Endometrial microvascular endothelial cells (primary cell): ENCODE results near the gene FOXP4. TPM values are rescaled to one million over a fixed set of nuclear protein-coding genes. Genes with fewer than 3 reads are reported as not detected.

Experiments used
- in situ Hi-C: cut with HindIII; loops from 2 replicates; pipeline ENCODE4 v1.10.0; 2017; ENCODE audit warnings: low sequenced_read_pairs, low pct_unique_long_range_greater_than_20kb; ENCODE audit errors: inconsistent ontology term
- total RNA-seq: library from RNA; depleted of rRNA; stranded (reverse); fragments of >200 nt; gene quantifications from one replicate; pipeline ENCODE4 v1.2.3, GENCODE V29; 2015; ENCODE audit errors: inconsistent ontology term

The FOXP4 gene
- total RNA-seq, 1 donor from 2014 or later, result 6.1 TPM

DNA sequence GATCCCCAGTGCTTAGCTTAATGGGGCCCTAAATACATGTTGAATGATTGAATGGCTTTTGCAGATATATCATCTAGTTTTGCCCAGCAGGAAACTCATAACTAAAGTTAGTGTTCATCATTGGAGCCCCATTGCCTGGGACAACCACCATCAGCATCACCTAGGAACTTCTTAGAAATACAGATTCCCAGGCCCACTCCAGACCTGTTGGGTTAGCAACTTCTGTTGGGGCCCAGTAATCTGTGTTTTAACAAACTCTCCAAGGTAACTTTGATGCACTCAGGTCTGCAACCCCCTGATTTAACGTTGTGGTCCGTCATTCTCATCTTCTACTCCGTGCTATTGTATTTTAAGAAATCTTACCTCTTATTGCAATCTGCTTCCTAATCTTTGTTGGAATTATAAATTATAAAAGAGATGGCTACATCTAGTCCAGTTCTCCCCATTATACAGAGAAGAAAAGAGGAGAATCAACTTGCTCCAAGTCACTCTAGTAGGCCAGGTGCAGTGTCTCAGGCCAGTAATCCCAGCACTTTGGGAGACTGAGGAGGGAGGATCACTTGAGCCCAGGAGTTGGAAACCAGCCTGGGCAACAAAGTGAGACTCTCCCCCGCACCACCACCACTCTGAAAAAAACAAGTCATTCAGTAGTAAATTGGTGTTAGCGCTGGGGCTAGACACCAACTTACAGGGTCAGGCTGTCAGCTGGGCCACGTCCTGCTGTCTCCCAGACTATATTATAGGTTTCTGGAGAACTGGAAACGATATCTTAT lies 13.7 kb downstream of the FOXP4 start:
- in situ Hi-C loops, result no loop called here

DNA sequence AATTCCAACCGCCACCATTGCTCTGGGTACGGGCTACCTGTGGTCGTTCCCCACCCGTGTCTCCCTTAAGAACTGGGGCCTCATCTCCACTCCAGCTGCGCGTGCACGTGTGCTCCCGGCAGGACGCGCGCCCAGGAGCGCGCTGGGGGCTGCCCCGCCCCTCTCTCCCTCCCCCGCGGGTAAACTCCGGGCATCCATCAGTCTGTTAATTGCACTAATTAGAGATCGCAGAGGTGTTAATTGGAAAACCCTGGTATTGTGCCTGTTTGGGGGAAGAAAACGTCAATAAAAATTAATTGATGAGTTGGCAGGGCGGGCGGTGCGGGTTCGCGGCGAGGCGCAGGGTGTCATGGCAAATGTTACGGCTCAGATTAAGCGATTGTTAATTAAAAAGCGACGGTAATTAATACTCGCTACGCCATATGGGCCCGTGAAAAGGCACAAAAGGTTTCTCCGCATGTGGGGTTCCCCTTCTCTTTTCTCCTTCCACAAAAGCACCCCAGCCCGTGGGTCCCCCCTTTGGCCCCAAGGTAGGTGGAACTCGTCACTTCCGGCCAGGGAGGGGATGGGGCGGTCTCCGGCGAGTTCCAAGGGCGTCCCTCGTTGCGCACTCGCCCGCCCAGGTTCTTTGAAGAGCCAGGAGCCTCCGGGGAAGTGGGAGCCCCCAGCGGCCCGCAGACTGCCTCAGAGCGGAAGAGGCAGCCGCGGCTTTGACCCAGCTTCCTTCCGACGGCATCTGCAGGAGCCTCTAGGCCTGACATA lies 14.4 kb downstream of the FOXP4 start:
- in situ Hi-C loops, result no loop called here

DNA sequence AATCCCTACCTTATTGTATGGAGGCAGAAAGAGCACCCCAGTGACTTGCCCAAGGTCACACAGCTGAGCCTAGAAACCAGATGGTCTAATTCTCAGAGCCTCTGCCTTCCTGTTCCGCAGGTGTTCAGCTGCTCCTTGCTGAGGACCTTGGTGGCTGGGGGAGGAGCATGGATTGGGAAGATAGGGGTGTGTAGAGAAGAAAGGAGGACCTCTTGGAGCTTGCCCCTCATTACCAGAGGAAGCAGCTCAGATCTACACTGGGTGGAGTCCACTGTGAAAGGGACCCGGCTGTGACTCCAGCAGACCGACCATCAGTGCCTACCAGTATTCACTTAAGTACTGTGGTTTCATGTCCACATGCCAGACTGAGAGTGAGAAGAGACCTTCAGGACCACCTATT lies 15.2 kb downstream of the FOXP4 start:
- in situ Hi-C loops, result no loop called here

DNA sequence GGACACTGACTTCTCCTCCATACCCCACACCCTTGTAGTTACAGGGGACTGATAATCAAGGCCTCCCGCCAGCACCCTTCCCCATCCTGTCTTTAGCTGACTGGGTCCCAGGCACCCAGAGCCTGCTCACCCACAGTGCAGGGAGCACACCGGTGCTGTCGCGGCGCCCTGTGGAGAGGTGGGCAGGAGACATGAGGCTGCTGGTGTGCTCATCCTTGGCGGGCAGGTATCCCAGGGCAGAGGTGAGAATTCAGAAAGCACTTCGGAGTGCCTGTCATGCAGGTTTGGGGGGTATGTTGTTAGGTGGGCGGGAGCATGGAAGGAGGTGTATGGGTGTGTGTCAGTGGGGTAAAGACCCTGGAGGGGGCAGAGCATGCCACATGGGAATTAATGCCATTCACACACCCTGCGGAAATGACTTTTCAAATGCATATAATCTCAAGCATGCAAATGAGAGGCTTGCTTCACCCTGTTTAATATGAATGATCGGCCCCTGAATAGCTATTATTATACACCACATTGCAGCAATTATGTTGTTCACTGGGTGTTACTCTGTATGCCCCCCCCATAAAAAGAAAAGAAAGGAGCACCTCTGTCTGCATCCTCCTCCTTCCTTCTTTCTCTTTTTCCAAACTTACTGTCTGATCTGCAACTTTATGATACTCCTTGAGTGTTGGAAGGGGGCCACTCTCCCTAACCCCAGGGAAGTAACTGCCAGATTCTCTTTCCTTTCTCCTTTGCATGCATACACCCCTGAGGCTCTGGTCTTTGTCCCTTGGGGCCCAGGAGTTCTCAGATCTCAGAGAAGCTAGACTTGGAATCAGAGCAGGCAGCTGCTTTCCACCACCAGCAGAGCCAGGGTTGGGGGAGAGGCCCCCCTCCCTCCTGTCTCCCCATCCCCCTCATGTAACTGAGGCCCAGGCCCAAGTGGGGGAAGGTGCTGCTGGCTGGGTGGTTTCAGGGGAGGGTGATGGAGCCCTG lies 16.0 kb downstream of the FOXP4 start:
- in situ Hi-C loops, result no loop called here

DNA sequence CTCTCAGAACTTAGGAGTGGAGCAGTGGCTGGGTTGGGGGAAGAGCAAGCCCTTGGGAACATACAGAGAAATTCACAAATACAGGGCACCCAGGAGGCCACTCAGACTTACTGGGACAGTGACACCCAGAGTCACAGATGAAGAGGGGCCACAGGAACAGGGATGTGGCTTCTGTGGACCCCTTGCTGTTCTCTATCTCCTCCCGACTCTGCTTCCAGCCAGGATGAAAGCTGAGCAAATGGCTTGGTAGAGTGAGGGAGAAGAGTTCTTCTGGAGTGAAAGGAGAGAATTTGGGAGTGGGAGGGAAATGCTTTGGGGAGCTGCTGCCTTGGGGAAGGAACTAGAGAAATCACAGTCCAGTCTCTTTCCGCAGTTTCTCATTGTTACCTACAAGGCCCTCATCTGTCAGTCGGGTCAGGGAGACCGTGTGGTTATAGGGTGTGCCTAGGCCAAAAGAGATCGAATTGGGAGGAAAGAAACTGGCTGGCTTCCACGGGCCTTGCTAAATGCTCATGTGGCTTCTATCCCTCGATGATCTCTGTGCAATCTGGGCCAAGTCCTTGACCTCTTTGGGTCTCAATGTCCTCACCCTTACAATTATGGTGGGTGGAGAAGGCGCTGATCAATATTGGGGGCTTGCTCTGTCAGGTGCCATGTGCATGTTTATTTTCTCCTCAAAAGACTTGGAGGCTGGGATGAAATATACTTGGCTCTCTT lies 17.0 kb downstream of the FOXP4 start:
- in situ Hi-C loops, result no loop called here

DNA sequence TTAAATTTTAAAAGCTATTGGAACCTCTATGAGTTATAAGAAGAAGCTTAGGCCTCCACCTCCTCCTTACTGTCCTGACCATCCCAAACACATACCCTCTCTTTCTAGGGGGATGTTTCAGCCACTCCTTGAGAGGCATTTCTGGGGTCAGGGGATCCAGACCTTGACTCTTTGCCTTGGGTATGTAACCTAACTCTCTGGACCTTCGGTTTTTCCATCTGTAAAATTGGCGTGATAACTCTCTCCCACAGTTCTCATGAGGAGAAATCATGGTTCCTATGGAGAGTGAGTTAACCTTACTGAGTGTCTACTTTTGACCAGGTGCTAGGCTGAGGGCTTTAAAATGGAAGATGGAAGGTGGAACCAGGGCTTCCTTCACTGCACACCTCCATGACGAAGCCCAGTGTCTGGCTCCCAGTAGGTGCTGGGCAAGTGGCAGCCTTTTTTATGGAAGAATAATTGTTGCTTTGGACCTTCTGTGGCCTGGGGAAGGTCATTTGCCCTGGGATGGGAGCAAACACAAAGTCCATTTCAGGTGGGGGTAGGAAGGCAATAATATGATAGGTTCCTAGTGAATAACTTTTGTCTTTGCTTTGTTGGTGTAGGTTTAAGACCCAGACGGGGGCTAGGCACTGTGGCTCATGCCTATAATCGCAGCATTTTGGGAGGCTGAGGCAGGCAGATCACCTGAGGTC lies 18.4 kb downstream of the FOXP4 start:
- in situ Hi-C loops, result no loop called here

DNA sequence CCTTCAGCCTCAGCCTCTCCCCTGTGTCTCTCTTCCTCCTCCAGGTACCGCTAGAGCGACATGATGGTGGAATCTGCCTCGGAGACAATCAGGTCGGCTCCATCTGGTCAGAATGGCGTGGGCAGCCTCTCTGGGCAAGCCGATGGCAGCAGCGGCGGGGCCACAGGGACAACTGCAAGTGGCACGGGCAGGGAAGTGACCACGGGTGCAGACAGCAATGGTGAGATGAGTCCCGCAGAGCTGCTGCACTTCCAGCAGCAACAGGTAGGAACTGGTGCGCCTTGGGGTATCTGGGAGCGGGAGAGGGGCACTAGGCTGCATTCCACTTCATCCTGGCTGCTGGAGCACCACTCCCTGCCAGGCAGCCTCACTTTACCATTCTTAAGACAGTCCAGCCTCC lies 19.5 kb downstream of the FOXP4 start:
- in situ Hi-C loops, result no loop called here

DNA sequence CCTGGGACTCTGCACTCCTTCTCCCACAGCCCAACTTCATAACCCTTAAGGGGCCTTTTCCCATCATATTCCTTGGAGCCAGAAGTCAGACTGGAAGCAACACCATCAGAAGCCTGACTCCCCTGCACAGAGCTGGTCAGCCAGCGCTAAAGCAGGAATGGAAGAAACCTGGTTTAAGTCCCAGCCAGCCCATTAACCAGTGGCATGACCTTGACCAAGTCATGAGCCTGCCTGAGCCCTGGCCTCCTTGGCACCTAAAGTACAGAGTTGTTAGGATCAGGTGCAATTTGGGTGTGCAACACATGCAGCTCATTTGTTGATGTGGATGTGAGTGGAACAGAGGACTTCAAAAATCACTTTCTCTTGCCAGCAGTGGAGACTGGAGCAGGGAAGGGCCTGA lies 20.8 kb downstream of the FOXP4 start:
- in situ Hi-C loops, result no loop called here

DNA sequence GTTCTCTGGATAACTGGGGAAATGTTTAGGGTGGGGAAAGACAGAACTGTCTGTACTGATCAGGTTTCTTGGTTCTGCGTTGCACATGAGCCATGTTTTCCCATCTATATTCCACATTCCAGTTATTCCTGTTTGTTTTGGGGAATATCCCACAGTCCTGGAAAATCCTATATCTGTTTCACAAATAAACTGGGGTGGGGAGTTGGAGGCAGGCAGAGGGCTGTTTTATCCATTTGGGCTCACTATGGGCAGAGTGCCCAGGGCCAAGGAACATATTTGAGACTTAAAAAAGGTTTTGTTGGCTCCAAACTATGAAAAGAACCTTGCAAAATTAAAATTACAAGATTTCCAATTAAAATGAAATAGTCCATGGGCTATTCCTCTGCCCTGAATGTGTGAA lies 21.5 kb downstream of the FOXP4 start:
- in situ Hi-C loops, result no loop called here

DNA sequence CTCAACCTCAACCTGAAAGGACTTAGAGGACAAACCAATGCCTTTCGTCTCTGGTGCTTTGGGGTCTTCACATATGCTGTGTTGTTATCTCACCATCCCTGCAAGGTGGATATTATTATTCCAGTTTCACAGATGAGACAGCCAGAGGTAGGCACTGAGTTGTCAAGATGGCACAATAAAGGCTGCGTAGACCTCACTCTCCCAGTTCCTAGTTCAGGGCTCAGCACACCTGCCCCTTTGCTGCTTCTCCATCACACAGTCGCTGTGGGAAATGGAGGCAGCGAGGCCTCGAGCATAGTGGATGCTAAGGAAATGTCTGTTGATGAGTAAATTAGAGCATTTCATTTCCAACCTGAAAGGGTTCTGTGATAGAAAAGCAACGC lies 22.0 kb downstream of the FOXP4 start:
- in situ Hi-C loops, result no loop called here

DNA sequence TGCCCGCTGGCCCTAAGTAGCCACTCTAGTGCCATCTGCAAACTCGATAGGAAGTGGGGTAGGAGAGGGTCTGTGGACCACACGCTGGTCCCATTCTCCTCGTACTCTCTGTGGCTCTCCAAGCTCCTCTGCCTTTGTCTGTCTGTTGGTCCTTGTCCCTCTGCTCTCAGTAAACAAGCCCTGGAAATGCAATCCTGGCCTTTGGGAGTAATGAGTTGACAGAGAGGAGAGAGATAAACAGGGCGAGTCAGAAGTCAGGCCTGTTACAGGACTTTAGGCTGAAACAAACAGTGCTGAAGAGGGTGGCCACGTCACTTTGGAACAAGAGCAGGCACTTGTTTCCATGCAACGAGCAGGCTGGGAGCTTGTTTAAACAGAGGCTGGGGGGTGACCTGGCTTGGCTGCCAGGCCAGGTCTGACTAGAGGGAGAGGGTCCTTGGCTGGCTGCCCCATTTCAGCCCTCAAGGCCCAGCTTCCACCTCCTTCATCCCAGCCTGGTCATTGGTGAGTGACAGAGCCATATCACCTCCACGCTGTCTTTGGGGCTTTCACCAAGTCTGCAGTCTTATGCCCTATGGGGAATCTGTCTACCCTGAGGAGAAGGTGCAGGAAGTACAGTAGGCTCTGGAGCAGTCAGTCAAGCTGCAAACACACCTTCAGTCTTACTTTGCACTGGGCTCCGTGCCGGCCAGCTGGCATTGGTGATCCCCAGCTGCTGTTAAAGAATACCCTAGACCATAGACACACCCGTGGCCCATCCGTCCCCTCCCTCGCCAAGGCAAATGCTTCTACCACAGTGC lies 22.6 kb downstream of the FOXP4 start:
- in situ Hi-C loops, result no loop called here

DNA sequence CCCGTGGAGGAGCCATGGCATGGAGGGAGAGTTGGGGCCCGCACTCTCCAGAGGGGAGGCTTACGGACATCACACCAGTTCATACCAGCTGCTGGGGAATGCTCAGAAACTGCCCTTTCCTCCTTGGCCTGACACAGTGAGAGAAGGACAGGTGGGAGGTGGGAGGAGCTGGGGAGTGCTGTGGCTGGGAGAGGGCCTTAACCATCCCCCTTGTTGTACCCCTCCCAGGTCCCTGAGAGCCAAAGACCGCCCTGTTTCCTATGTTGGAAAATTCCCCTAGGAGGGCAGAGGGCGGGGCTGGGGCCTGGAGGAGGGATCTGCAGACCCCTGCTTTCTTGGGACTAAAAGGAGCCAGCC lies 24.1 kb downstream of the FOXP4 start:
- in situ Hi-C loops, result no loop called here

DNA sequence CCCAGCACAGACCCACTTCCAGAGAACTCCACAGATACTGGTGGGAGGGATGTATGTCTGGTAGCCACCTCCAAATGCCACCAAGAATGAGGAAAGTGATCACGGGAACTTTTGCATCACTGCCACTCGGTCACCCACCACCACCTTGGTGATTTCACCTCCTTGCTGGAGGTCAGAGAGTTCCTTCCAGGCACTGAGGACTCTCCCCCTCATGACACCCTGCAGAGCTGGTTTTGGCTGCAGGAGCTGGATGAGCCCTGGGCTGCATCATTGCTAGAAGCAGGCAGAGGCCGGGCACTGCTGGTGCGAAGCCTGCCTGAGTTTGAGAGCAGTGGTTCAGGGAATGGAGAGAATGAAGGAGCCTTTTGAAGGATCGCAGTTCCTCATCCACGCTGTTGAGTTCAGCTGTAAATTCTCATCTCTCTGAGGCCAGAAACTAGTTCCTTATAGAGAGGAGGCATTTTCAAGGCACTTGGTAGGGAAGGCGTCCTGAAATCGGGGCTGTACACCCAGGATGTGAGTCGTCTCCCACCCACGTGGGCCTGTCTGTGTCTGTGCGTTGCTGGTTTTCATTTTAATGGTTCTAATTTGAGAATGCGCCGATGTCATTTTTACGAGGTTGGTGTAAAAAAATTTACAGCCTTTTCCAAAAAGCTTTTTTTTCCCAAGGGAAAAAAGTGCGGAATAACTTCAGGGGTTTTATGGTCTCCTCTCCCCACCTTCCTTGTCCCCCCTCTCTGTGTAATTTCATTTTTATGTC lies 25.0 kb downstream of the FOXP4 start:
- in situ Hi-C loops, result no loop called here

DNA sequence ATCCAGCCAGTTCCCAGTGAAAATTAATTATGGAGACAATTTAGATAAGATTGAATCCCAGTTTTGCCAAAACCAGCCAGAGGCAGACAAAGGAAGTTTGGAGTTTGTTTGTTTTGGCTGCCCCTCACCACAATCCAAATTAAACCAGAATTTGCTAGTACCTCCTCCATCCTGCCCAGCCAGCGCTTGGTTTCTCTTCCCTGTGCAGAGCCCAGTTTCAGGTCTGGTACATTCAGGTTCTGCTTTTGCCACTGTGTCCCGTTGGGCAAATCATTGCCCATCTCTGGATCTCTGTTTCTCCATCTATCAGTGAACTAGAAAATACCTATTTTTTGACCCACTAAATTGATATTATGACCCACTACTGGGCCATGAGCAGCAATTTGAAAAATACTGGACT lies 26.4 kb downstream of the FOXP4 start:
- in situ Hi-C loops, result no loop called here

DNA sequence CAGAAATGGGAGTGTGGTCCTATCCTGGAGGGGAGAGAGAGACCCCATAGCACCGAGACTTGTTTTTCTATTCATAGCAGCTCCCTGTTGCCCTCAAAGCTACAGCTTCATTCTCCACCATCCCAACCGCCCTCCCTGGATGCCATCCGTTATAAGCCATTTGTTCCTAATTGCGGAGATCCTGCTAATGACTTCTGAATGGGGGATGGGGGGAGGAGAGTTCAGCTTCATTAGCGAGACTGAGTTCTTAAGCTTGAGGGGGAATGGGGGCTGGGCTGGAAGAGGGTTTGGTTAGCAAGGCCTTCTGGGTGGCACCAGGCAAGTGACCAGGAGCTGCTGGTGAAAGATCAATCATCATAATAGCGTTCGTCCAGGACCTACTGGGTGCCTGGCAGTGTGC lies 27.1 kb downstream of the FOXP4 start:
- in situ Hi-C loops, result no loop called here

DNA sequence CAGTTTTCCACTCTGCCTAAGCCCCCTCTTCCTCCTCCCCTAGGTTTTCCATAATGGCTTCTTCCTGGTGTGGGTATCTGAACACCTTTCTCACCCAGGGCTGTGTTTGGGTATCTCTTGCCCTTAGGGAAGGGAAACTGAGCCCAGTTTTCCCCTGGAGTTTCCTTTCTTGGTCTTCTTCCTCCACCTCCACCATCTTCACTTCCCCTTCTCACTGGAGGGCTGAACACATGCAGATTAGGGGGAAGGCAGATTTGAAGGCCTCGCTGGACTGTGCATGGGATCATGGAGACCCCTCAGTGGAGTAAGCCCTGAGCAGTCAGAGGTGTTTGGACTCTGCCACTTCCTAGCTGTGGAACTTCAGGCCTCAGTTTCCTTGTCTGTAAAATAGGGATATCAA lies 27.8 kb downstream of the FOXP4 start:
- in situ Hi-C loops, result no loop called here

DNA sequence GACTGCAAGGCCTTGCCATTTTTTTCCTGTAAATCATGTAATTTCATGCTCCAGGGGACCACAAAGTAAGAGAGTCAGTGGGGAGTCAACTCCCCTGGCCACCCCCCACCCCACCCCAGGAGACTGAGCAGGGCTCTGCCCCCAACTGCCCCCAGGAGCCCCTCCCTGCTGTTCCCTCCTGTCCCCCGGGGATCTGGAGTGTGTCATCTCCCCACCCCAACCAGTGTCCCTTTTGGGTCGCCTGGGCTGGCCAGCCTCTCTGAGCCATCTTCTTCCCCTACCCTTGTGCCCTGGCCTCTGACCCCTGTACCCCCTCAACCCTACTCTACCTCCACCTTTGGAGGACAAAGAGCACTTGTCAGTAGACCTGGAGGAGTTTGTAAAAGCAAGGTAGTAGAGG lies 29.4 kb downstream of the FOXP4 start:
- in situ Hi-C loops, result no loop called here
